Gastrocnemius medialis (tissue), 4 donors: ENCODE measurements around the gene MAPRE2.

ENCODE experiments used
- POLR2A ChIP-seq, 2 donors: fragments of 450-650 bp; IDR thresholded peaks; one replicate each; pipeline ENCODE4 v1.6.1; 2017; ENCODE audit warnings: antibody characterized with exemption in 2 of 2, mild to moderate bottlenecking in 2 of 2, moderate library complexity in 2 of 2
- TF ChIP-seq, protein P1 (sequence below), 5 experiments: fragments of 450-650 bp in 3 of 5; fragments of 200-600 bp in 2 of 5; sonication (generic) in 2 of 5; IDR thresholded peaks in 4 of 5; conservative IDR thresholded peaks in 1 of 5; 1 replicate in 4 of 5; 2 replicates in 1 of 5; pipeline ENCODE4 v1.5.1; 2016 to 2019; ENCODE audit warnings: antibody characterized with exemption in 5 of 5, mild to moderate bottlenecking in 3 of 5, moderate library complexity in 3 of 5

DNA sequence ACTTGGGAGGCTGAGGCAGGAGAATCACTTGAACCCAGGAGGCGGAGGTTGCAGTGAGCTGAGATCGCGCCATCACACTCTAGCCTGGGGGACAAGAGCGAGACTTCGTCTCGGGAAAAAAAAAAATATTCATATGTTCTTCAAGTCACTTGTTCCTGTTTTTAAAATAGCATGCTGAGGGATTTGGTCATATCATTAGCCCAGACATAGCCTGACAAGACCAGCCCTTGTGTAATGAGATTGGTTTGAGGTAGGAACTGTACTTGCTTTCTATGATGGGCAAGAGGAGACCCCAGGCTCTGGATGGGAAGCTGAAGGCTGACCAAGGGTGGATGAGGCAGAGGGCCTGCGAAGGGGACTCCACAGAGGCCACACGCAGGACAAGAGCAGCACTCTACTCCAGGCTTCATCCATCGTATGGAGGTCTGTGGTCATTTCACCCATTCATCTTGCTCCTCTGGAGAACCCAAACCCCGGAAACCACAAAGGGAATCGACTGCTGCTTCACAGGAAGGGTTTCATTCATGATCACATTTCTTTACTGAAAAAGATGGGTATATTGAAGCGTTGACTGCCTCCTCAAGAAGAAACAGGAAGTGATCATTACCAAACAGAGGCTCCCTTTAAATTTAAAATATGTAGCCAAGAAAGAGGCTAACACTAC, 112.5 kb downstream of the MAPRE2 start:
- TF ChIP-seq, protein P1, sequence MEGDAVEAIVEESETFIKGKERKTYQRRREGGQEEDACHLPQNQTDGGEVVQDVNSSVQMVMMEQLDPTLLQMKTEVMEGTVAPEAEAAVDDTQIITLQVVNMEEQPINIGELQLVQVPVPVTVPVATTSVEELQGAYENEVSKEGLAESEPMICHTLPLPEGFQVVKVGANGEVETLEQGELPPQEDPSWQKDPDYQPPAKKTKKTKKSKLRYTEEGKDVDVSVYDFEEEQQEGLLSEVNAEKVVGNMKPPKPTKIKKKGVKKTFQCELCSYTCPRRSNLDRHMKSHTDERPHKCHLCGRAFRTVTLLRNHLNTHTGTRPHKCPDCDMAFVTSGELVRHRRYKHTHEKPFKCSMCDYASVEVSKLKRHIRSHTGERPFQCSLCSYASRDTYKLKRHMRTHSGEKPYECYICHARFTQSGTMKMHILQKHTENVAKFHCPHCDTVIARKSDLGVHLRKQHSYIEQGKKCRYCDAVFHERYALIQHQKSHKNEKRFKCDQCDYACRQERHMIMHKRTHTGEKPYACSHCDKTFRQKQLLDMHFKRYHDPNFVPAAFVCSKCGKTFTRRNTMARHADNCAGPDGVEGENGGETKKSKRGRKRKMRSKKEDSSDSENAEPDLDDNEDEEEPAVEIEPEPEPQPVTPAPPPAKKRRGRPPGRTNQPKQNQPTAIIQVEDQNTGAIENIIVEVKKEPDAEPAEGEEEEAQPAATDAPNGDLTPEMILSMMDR (IDR thresholded peaks at IDR 0.05 in 4 of 5, conservative IDR thresholded peaks at IDR 0.05 in 1 of 5): no peak
- no peak for TF ChIP-seq POLR2A (IDR thresholded peaks at IDR 0.05)
